ENCODE data around the gene UPK2. TPM values are rescaled to one million over a fixed set of nuclear protein-coding genes. Genes with fewer than 3 reads are reported as not detected.
A peak's percentile ranks its signal among the peaks of the same experiment; 100 is the strongest.

Gene UPK2
- not detected for total RNA-seq (ENCODE audit: unreplicated experiment)
- long read RNA-seq = 0 reads

- no peak within 1 kb of the TSS for H3K4me3 Mint-ChIP-seq (ENCODE audit: unreplicated experiment)
- peaks cover 8% of the 10 kb centered on the region for H3K4me1 Mint-ChIP-seq (ENCODE audit: low read depth, unreplicated experiment)
- H3K9me3 Mint-ChIP-seq (ENCODE audit: unreplicated experiment) = peaks cover 3% of the 10 kb centered on the region
- TF ChIP-seq, protein P1, sequence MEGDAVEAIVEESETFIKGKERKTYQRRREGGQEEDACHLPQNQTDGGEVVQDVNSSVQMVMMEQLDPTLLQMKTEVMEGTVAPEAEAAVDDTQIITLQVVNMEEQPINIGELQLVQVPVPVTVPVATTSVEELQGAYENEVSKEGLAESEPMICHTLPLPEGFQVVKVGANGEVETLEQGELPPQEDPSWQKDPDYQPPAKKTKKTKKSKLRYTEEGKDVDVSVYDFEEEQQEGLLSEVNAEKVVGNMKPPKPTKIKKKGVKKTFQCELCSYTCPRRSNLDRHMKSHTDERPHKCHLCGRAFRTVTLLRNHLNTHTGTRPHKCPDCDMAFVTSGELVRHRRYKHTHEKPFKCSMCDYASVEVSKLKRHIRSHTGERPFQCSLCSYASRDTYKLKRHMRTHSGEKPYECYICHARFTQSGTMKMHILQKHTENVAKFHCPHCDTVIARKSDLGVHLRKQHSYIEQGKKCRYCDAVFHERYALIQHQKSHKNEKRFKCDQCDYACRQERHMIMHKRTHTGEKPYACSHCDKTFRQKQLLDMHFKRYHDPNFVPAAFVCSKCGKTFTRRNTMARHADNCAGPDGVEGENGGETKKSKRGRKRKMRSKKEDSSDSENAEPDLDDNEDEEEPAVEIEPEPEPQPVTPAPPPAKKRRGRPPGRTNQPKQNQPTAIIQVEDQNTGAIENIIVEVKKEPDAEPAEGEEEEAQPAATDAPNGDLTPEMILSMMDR (IDR thresholded peaks at IDR 0.05; ENCODE audit: partially characterized antibody, unreplicated experiment) = peak; percentile 93
- DNase-seq = peak; percentile 95
- no peaks in the 10 kb centered on the region for H3K36me3 Mint-ChIP-seq (ENCODE audit: unreplicated experiment)
- H3K27ac Mint-ChIP-seq (ENCODE audit: unreplicated experiment) = no peak within 1 kb of the TSS
- H3K27me3 Mint-ChIP-seq (ENCODE audit: unreplicated experiment) = peaks cover 1% of the 10 kb centered on the region
These were observed at the start of gene UPK2 for GRCh38 chr11:118956094-118956846. TSS of gene UPK2 (plus strand) at chr11:118956298. CDS start at chr11:118956351, 53 bp downstream.

- peak overlapping the region; percentile 46 for H3K27ac Mint-ChIP-seq (ENCODE audit: unreplicated experiment)
- peak overlapping the region; percentile 50 for H3K4me3 Mint-ChIP-seq (ENCODE audit: unreplicated experiment)
- peaks cover 6% of the 10 kb centered on the region for H3K9me3 Mint-ChIP-seq (ENCODE audit: unreplicated experiment)
- no peaks in the 10 kb centered on the region for H3K36me3 Mint-ChIP-seq (ENCODE audit: unreplicated experiment)
- H3K4me1 Mint-ChIP-seq (ENCODE audit: low read depth, unreplicated experiment) = peaks cover 22% of the 10 kb centered on the region
- DNase-seq = peak; percentile 89
- TF ChIP-seq, protein P1 (IDR thresholded peaks at IDR 0.05; ENCODE audit: partially characterized antibody, unreplicated experiment) = peak; percentile 93
- peaks cover 9% of the 10 kb centered on the region for H3K27me3 Mint-ChIP-seq (ENCODE audit: unreplicated experiment)
These were observed 48.8 kb upstream of the UPK2 start for GRCh38 chr11:118907051-118908042.

- Mint-ChIP-seq H3K36me3 (ENCODE audit: unreplicated experiment) (no peaks in the 10 kb centered on the region), H3K9me3 (ENCODE audit: unreplicated experiment) (peaks cover 8% of the 10 kb centered on the region), H3K27ac (ENCODE audit: unreplicated experiment) (peak overlapping the region; percentile 46), H3K27me3 (ENCODE audit: unreplicated experiment) (peaks cover 9% of the 10 kb centered on the region), H3K4me1 (ENCODE audit: low read depth, unreplicated experiment) (peaks cover 23% of the 10 kb centered on the region), H3K4me3 (ENCODE audit: unreplicated experiment) (no peak overlapping the region)
- DNase-seq = no peak
- TF ChIP-seq, protein P1 (IDR thresholded peaks at IDR 0.05; ENCODE audit: partially characterized antibody, unreplicated experiment) = no peak
These were observed 47.8 kb upstream of the UPK2 start for GRCh38 chr11:118908264-118908663.

DNA sequence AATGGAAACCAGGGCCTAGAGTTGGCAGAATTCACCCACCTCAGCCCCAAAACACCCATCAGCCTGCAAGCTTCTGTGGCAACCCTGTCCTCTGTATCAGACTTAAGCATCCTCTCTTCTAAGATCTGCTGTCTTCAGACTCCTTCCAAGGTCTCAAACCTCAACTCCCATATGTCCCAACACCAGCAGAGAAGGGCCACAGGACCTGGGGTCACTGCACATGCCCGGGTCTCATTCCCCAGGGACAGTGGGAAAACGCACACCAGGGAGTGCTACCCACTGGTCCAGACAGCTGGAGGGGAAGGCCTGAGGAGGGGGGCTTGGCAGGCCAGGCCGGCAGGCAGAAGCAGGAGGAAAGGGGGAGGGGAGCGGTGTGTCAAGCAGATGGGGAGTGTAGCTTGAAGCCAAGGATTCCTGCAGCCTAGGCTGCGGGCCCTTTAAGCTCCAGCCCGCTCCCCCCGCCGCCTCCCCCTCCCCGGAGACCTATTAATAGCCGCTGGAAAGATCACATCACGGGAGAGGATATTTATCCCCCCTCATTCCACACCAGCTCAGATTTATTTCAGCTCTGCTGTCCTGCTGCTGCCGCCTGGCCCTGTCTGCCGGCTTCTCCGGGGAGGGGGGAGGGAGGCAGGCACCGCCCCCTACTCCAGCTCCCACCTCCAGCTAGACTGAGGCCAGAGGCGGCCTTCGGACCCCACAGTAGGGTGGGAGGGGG, 47.0 kb upstream of the UPK2 start:
- Mint-ChIP-seq H3K9me3 (ENCODE audit: unreplicated experiment) (peaks cover 8% of the 10 kb centered on the region), H3K27ac (ENCODE audit: unreplicated experiment) (peak overlapping the region; percentile 62), H3K36me3 (ENCODE audit: unreplicated experiment) (no peaks in the 10 kb centered on the region), H3K4me3 (ENCODE audit: unreplicated experiment) (peak overlapping the region; percentile 75), H3K4me1 (ENCODE audit: low read depth, unreplicated experiment) (peaks cover 23% of the 10 kb centered on the region), H3K27me3 (ENCODE audit: unreplicated experiment) (peaks cover 9% of the 10 kb centered on the region)
- TF ChIP-seq, protein P1 (IDR thresholded peaks at IDR 0.05; ENCODE audit: partially characterized antibody, unreplicated experiment) = no peak
- peak; percentile 86 for DNase-seq
